HEK293 (cell line): ENCODE results near the gene NUB1.

ENCODE experiments used
- CTCF ChIA-PET: fragments of 350-600 bp; formaldehyde crosslinking; extraction: SDS; loops from one replicate; lab custom pipeline; 2021; ENCODE audit warnings: antibody characterized with exemption; lab: Yijun Ruan, JAX
- POLR2A ChIA-PET: fragments of 300-600 bp; formaldehyde crosslinking; extraction: SDS; loops from one replicate; lab custom pipeline; 2020; ENCODE audit warnings: antibody characterized with exemption, inconsistent platforms; lab: Yijun Ruan, JAX
- H3K27ac ChIP-seq: fragments of 200-500 bp; sonication (Bioruptor generic); 2 replicates; pipeline ENCODE4 v1.5.1; 2014; ENCODE audit warnings: low read depth, low read length, control low read depth, inconsistent platforms; ENCODE audit errors: extremely low read depth
- H3K36me3 ChIP-seq, 2 experiments: fragments of 200-500 bp in 1 of 2; sonication (Bioruptor generic) in 1 of 2; 1 replicate in 1 of 2; 2 replicates in 1 of 2; pipeline ENCODE4 v1.5.1; 2014 to 2017; ENCODE audit warnings: inconsistent platforms in 2 of 2, low read length in 2 of 2; ENCODE audit not compliant: control insufficient read depth in 2 of 2, insufficient read depth in 1 of 2
- H3K4me1 ChIP-seq: fragments of 200-500 bp; sonication (Bioruptor generic); 2 replicates; pipeline ENCODE4 v1.5.1; 2014; ENCODE audit warnings: mild to moderate bottlenecking, low read length, inconsistent platforms; ENCODE audit not compliant: control insufficient read depth, insufficient read depth
- H3K4me3 ChIP-seq: 2 replicates; pipeline ENCODE4 v1.5.1; 2011; ENCODE audit warnings: low read depth, mild to moderate bottlenecking, control low read depth, low read length, moderate library complexity
- H3K9me3 ChIP-seq: fragments of 200-500 bp; sonication (Bioruptor generic); 2 replicates; pipeline ENCODE4 v1.5.1; 2014; ENCODE audit warnings: low read depth, low read length, inconsistent platforms; ENCODE audit not compliant: control insufficient read depth, insufficient read depth
- GLIS2 ChIP-seq: fragments of 450-650 bp; formaldehyde crosslinking; IDR thresholded peaks from 2 replicates; pipeline ENCODE4 v1.5.1; 2016; ENCODE audit warnings: missing biosample characterization, missing genetic modification characterization
- PRDM2 ChIP-seq: fragments of 450-650 bp; formaldehyde crosslinking; IDR thresholded peaks from 2 replicates; pipeline ENCODE4 v1.5.1; 2016; ENCODE audit warnings: missing biosample characterization, missing genetic modification characterization, borderline replicate concordance
- SCRT1 ChIP-seq: fragments of 450-650 bp; formaldehyde crosslinking; IDR thresholded peaks from 2 replicates; pipeline ENCODE4 v1.5.1; 2016; ENCODE audit warnings: missing biosample characterization, missing genetic modification characterization, borderline replicate concordance
- SCRT2 ChIP-seq: fragments of 450-650 bp; formaldehyde crosslinking; IDR thresholded peaks from 2 replicates; pipeline ENCODE4 v1.5.1; 2016; ENCODE audit warnings: missing biosample characterization, missing genetic modification characterization
- SETDB1 ChIP-seq: IDR thresholded peaks from one replicate; pipeline ENCODE4 v1.6.1; 2017; ENCODE audit warnings: mild to moderate bottlenecking, low read length, moderate library complexity, mixed read lengths; ENCODE audit not compliant: insufficient read length
- ZBTB7A ChIP-seq: fragments of 450-650 bp; formaldehyde crosslinking; IDR thresholded peaks from 2 replicates; pipeline ENCODE4 v1.5.1; 2016; ENCODE audit warnings: low read depth, missing biosample characterization, missing genetic modification characterization
- ZBTB8A ChIP-seq: fragments of 450-650 bp; formaldehyde crosslinking; IDR thresholded peaks from 2 replicates; pipeline ENCODE4 v1.5.1; 2016; ENCODE audit warnings: missing biosample characterization, missing genetic modification characterization
- ZNF133 ChIP-seq: fragments of 450-650 bp; formaldehyde crosslinking; IDR thresholded peaks from 2 replicates; pipeline ENCODE4 v1.5.1; 2016; ENCODE audit warnings: missing biosample characterization, missing genetic modification characterization
- ZNF138 ChIP-seq: fragments of 450-650 bp; formaldehyde crosslinking; IDR thresholded peaks from 2 replicates; pipeline ENCODE4 v1.5.1; 2016; ENCODE audit warnings: missing biosample characterization, missing genetic modification characterization, borderline replicate concordance
- ZNF26 ChIP-seq: fragments of 450-650 bp; formaldehyde crosslinking; IDR thresholded peaks from 2 replicates; pipeline ENCODE4 v1.5.1; 2016; ENCODE audit warnings: missing biosample characterization, missing genetic modification characterization
- ZNF335 ChIP-seq: fragments of 450-650 bp; formaldehyde crosslinking; conservative IDR thresholded peaks from 2 replicates; pipeline ENCODE4 v1.5.1; 2016; ENCODE audit warnings: missing biosample characterization, missing genetic modification characterization
- ZNF624 ChIP-seq: fragments of 450-650 bp; formaldehyde crosslinking; IDR thresholded peaks from 2 replicates; pipeline ENCODE4 v1.5.1; 2017; ENCODE audit warnings: missing biosample characterization, missing genetic modification characterization
- ZNF747 ChIP-seq: fragments of 450-650 bp; formaldehyde crosslinking; IDR thresholded peaks from 2 replicates; pipeline ENCODE4 v1.5.1; 2016; ENCODE audit warnings: missing biosample characterization, missing genetic modification characterization
- ZNF792 ChIP-seq: fragments of 450-650 bp; formaldehyde crosslinking; IDR thresholded peaks from 2 replicates; pipeline ENCODE4 v1.5.1; 2016; ENCODE audit warnings: missing biosample characterization, missing genetic modification characterization
- ZSCAN16 ChIP-seq: fragments of 450-650 bp; formaldehyde crosslinking; IDR thresholded peaks from 2 replicates; pipeline ENCODE4 v1.5.1; 2016; ENCODE audit warnings: missing biosample characterization, missing genetic modification characterization
- ZSCAN23 ChIP-seq: fragments of 450-650 bp; formaldehyde crosslinking; IDR thresholded peaks from 2 replicates; pipeline ENCODE4 v1.5.1; 2016; ENCODE audit warnings: missing biosample characterization, missing genetic modification characterization
- TF ChIP-seq, protein P1 (sequence below): fragments of 450-650 bp; formaldehyde crosslinking; IDR thresholded peaks from 2 replicates; pipeline ENCODE4 v1.5.1; 2017; ENCODE audit warnings: missing biosample characterization, missing genetic modification characterization
- TF ChIP-seq, protein P2 (sequence below): fragments of 450-650 bp; formaldehyde crosslinking; IDR thresholded peaks from 2 replicates; pipeline ENCODE4 v1.5.1; 2016; ENCODE audit warnings: missing biosample characterization, missing genetic modification characterization

The NUB1 gene

DNA sequence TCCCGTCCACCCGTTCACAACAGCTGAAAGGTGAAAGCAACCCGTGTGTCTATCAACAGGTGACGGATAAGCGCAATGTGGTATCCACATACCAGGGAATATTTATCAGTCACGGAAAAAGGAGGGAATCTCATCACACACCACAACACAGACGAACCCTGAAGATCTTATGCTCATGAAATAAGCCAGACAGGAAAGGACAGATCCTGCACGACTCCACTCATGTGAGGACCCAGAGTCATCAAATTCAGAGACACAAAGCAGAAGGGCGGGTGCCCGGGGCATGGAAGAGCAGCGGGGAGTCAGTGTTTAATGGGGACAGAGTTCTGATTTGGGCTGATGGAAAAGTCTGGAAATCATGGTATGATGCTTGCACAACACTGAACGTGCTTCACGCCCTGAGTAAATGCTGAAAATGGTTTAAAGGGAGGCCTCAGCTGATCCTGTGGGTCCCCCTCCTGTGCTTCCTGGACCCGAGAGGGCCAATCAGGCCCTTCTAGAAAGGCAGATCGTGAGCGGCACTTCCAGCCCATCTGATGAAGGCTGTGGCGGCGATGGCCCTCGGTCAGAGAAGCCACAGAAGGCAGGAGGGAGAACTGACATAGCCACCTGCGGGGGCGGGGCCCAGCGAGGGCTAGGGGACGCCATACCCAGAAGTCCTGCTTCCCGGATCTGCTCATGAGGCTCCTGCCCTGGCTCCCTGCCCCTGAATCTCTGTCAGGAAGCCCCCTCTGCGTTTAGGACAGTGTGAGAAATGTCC is 49.2 kb downstream of the NUB1 start (continued):
- TF ChIP-seq, protein P1, sequence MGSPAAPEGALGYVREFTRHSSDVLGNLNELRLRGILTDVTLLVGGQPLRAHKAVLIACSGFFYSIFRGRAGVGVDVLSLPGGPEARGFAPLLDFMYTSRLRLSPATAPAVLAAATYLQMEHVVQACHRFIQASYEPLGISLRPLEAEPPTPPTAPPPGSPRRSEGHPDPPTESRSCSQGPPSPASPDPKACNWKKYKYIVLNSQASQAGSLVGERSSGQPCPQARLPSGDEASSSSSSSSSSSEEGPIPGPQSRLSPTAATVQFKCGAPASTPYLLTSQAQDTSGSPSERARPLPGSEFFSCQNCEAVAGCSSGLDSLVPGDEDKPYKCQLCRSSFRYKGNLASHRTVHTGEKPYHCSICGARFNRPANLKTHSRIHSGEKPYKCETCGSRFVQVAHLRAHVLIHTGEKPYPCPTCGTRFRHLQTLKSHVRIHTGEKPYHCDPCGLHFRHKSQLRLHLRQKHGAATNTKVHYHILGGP (tag by site-specific recombination), result no peak
- TF ChIP-seq, protein P2, sequence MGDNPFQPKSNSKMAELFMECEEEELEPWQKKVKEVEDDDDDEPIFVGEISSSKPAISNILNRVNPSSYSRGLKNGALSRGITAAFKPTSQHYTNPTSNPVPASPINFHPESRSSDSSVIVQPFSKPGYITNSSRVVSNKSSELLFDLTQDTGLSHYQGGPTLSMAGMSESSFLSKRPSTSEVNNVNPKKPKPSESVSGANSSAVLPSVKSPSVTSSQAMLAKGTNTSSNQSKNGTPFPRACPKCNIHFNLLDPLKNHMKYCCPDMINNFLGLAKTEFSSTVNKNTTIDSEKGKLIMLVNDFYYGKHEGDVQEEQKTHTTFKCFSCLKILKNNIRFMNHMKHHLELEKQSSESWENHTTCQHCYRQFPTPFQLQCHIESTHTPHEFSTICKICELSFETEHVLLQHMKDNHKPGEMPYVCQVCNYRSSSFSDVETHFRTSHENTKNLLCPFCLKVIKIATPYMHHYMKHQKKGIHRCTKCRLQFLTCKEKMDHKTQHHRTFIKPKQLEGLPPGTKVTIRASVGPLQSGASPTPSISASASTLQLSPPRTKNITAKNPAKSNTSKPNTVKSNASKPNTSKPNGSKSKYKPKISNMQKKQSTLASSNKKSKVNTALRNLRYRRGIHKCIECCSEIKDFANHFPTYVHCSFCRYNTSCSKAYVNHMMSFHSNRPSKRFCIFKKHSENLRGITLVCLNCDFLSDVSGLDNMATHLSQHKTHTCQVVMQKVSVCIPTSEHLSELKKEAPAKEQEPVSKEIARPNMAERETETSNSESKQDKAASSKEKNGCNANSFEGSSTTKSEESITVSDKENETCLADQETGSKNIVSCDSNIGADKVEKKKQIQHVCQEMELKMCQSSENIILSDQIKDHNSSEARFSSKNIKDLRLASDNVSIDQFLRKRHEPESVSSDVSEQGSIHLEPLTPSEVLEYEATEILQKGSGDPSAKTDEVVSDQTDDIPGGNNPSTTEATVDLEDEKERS (tag by site-specific recombination), result no peak
- TF ChIP-seq SETDB1 (no peak), ZBTB8A (tag by site-specific recombination) (no peak), ZNF747 (tag by site-specific recombination) (no peak), ZNF26 (no peak), SCRT2 (peak; percentile 91), ZNF138 (tag by site-specific recombination) (no peak), ZSCAN23 (tag by site-specific recombination) (no peak), ZNF335 (tag by site-specific recombination) (no peak), ZNF624 (tag by site-specific recombination) (no peak)

GRCh38 chr7:151391358-151391730 is 49.7 kb downstream of the NUB1 start:
- no peak for TF ChIP-seq ZNF792 (tag by site-specific recombination)
- TF ChIP-seq ZNF133, result no peak
- TF ChIP-seq SCRT1 (tag by site-specific recombination), result no peak
- TF ChIP-seq ZBTB7A (tag by site-specific recombination), result no peak
- no peak for TF ChIP-seq ZSCAN16 (tag by site-specific recombination)
- Histone ChIP-seq H3K36me3 (no peaks in the 10 kb centered on the region), H3K9me3 (no peaks in the 10 kb centered on the region), H3K4me1 (no peaks in the 10 kb centered on the region), H3K4me3 (no peak overlapping the region), H3K27ac (no peak overlapping the region)
- ChIA-PET CTCF (no interaction called here), POLR2A (no interaction called here)

DNA sequence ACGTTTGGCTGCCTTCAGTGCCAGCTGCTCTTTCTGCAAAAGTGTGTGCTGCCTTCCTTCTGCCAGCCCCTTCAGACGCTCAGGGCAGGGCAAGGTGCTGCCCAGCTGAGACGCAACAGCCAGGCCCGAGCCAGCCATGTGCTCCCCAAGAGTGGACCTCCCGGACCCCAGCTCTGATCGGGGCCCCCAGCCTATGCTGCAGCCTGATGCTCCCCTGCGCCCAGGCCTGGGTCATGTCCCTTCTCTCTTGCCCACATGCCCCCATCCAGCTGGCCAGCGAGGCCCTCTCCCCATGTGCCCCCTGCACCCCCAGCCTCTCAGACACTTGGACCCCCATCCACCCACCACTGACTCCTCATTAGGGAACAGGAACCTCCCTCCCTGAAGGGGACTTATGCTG is 50.4 kb downstream of the NUB1 start:
- H3K4me3 ChIP-seq, result no peak overlapping the region
- no peak overlapping the region for H3K27ac ChIP-seq
- no peaks in the 10 kb centered on the region for H3K4me1 ChIP-seq
- H3K36me3 ChIP-seq, result no peaks in the 10 kb centered on the region
- no peaks in the 10 kb centered on the region for H3K9me3 ChIP-seq
- CTCF ChIA-PET, result no interaction called here
- no peak for TF ChIP-seq ZNF624 (tag by site-specific recombination)
- 0 out of 2 replicates have a peak, but pooled peaks have one; percentile 23 for TF ChIP-seq GLIS2 (tag by site-specific recombination)
- TF ChIP-seq PRDM2 (tag by site-specific recombination), result no peak
- POLR2A ChIA-PET, result no interaction called here
